Iris pigment epithelial cell (primary cell): ENCODE results near the gene FAM133A.

Experiments
- DNase-seq: peaks from one replicate; pipeline ENCODE4 v3.0.0-alpha.2; 2011; ENCODE audit warnings: low read depth

FAM133A gene

DNA sequence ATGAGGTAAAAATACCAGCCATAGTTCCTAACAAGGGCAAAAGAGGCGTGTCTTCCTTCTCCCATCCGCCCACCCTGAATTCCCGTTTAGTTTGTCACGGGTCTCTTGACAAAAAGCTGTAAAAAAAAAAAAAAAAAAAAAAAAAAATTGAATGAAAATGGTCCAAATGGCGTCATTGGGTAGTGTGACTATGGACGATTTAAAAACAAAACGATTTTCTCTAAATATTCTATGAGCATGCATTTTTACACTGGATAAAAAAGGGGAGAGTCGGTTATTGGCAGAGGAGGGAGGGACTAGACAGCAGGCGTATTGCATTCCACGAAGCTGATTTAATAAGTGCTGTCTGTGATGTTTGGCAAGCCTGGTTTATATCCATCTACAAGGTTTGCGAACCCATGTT is at the start of gene FAM133A:
Gene FAM133A (plus strand): TSS at position 338 of the 403 bp plus-strand sequence. CDS start 35,214 bp downstream, outside the sequence.
- peak; percentile 29 for DNase-seq

DNA sequence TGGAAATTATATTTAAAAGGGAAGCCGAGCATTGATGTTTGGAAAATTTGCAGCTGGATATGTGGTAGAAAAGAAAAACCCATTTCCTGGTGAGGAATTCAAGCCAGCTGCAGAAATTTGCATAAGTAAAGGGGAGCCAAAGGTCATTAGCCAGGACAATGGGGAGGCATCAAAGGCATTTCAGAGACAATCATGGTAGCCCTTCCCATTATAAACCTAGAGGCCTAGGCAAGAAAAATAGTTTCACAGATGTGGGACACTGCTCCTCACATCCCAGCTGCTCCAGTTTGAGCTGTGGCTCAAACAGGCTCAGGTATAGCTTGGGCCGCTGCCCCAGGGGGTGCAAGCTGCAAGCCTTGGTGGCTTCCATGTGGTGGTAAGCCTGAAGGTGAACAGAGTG is 36.4 kb upstream of the FAM133A start:
- DNase-seq: no peak

DNA sequence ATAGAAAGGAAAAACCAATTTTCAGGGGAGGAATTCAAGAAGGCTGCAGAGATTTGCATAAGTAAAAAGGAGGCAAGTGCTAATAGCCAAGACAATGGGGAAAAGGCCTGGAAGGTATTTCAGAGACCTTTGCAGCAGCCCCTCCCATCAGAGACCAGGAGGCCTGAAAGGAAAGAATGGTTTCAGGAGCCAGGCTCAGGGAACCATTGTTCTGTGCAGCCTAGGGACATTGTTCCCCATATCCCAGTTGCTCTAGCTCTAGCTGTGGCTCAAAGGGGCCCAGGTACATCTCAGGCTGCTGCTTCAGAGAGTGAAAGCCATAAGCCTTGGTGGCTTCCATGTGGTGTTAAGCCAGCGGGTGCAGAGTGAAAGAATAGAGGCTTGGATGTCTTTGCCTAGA is 24.6 kb upstream of the FAM133A start:
- no peak for DNase-seq

DNA sequence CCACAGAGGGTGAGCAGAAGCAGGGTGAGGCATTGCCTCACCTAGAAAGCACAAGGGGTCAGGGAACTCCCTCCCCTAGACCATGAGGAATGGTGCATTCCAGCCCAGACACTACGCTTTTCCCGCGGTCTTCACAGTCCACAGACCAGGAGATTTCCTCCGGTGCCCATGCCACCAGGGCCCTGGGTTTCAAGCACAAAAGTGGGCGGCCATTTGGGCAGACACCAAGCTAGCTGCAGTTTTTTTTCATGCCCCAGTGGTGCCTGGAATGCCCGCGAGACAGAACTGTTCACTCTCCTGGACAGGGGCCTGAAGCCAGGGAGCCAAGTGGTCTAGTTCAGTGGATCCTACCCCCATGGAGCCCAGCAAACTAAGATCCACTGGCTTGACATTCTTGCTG is 13.4 kb upstream of the FAM133A start:
- DNase-seq: no peak

DNA sequence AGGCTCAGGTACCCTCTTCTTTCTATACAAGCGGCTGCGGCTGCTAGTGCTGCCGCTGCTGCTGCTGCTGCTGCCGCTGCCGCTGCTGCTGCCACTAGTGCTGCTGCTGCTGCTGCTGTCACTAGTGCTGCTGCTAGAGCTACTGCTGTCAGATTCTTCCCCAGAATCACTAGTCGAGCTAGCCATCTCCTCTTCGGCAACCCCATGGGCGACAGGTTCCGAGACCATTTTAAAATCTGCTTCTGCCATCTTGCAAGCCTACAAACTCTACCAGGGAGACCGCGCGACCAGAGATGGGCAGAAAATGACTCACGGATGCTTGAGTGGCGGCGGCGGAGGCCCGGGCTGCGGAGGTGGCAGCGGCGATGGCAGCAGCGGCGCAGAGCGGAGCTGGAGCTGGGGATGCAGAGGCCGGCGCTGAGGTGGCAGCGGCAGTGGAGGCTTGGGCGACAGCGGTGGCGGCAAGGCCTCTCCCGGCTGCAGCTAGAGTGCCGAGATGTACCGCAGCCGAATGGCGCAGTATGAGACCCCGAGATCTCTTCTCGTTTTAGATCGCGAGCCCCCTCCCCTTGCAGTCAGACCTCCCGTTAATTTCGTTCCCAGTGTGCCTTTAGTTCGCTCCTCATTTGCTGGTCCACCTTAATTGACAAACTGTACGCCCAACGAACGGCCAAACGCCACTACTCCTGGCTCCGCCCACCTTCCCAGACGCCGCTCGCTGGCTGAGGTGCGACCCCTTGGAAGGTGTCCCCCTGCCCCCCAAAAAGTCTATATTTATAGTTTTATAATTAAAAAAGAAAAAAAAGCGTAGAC is 744 bp upstream of the FAM133A start, which contains the start of gene NAP1L3:
Gene NAP1L3 (minus strand): TSS at position 523 of the 813 bp plus-strand sequence. CDS start 274 bp downstream, at position 249.
- peak; percentile 64 for DNase-seq

DNA sequence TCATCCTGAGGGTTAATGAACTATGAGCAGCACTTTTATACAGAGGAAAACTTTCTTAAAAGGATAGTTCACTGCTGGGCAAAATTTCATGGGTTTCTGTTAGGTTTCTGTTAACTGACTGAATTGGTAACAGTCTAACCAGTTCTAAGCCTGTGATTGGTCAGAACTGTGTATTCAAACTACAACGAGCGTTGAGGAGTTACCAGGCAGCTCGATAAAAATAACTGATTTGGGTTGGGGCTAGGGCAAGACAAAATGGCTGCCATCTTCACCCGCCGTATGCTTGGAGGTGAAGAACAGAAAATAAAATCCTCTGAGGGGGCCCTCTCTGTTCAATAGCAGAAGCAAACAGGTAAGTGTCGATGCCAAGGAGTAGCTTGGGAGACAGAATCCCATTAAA is 22.0 kb downstream of the FAM133A start:
- DNase-seq: no peak

DNA sequence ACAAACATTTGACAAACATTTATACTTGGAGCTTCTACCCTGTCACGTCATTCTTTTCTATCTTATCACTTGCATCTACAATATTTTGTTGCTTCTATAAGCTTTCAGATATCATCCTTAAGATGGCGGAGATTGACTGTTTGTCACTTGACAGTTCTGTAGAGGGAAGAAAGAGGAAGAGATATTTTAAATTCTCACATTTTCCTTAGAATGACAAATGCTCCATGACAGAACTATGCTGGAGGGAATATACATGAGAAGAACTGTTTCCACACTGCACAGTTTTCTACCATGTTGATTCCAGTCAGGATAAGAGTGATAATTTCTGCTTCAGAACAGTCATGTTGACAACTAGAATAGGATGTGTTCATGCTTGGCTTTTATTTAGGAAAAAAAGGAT is 29.7 kb downstream of the FAM133A start:
- no peak for DNase-seq

DNA sequence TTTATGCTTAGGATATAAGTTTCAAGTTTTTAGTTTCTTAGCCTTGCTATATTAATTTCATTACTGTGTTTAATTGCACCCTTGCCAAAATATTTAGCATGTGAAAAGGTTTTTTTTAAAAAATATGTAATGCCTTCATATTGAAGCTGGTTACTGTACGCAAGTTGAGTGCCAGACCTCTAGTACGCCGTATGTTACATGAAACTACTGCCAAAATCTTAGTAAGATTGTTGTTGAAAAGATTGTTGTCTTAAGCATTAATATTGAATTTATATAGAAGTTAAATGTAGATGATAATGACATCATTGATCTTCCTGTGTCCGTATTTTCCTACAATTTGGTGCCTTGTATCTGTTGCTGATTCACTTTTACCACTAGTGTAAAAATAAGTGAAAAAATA is 37.1 kb downstream of the FAM133A start:
- no peak for DNase-seq

DNA sequence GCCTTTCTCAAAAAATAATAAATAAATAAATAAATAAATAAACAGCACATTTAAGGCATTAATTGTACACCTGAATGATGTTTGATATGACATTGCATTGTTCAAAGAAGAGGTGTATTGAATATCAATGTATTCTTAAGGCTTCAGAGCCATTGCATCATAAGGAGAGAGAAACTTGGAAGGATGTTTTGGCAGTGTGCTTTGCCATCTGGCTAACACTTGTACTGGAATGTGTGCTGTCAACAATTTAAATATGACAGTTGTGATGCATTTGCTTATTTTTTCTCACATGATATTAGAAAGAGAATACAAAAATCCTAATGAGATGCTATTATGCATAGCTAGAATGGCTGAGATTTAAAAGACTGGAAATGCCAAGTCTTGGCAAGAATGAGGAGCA is 67.8 kb downstream of the FAM133A start:
- DNase-seq: no peak

DNA sequence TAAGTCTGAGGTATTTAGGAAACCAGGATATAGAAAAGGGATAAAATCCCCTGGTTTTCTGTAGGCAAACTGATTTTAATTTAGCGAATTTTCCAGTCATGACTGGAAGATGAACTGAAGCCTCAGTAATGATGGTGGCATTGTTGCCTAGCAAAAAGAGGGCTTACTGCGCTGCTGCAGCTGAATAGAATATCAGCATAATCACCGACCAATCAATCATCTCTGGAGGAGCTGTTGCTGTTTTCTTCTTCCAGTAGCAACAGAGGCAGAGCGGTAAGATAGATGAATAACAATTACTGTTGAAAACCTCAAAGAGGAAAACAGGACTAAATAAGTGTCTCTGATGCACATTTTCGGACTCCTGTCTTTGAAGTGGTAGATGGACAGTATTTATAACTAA is 86.2 kb downstream of the FAM133A start:
- DNase-seq: no peak
